H1 (cell line): ENCODE measurements around the gene EIF4E1B.
"Not testable (repeated sequence)": the region's sequence is repeated elsewhere in the genome, so short reads cannot be mapped to it uniquely, and the experiment has no call there.

Source experiments
- CHD1 ChIP-seq: IDR thresholded peaks from 2 replicates; pipeline ENCODE4 v1.6.1; 2012; ENCODE audit warnings: low read depth, low read length, improper control_type of control experiment
- CTCF ChIP-seq, 3 experiments: IDR thresholded peaks; 1 replicate in 2 of 3; 2 replicates in 1 of 3; pipeline versions ENCODE4 v1.5.1 to v1.6.1; 2011; ENCODE audit warnings: low read length in 3 of 3, mild to moderate bottlenecking in 3 of 3, inconsistent platforms in 2 of 3, low read depth in 1 of 3, moderate library complexity in 1 of 3; ENCODE audit not compliant: insufficient read depth in 1 of 3; ENCODE audit errors: control extremely low read depth in 1 of 3
- HDAC6 ChIP-seq: IDR thresholded peaks from one replicate; pipeline ENCODE4 v1.7.1; 2012; ENCODE audit warnings: low read depth, mild to moderate bottlenecking, inconsistent platforms, low read length, moderate library complexity
- POLR2AphosphoS5 ChIP-seq: IDR thresholded peaks from 2 replicates; pipeline ENCODE4 v1.6.1; 2011; ENCODE audit warnings: low read depth, low read length
- TBP ChIP-seq: IDR thresholded peaks from 2 replicates; pipeline ENCODE4 v1.6.1; 2011; ENCODE audit warnings: low read depth, low read length, improper control_type of control experiment

GRCh38 chr5:176591667-176592066, 38.8 kb upstream of the EIF4E1B start:
- TF ChIP-seq HDAC6; CTCF (IDR thresholded peaks at IDR 0.05; ENCODE audit: control extremely low read depth in 1 of 3, insufficient read depth in 1 of 3, low read depth in 1 of 3, low read length in 3 of 3); TBP; CHD1; POLR2AphosphoS5: not testable (repeated sequence)
